Cerebellar nuclear complex (tissue), 1 donor: Measurements from ENCODE around the gene HOXC9.

Experiments used
- DNase-seq, 2 experiments: peaks; one replicate each; lab custom pipeline; 2025; lab: John Stamatoyannopoulos, UW

Gene HOXC9

DNA sequence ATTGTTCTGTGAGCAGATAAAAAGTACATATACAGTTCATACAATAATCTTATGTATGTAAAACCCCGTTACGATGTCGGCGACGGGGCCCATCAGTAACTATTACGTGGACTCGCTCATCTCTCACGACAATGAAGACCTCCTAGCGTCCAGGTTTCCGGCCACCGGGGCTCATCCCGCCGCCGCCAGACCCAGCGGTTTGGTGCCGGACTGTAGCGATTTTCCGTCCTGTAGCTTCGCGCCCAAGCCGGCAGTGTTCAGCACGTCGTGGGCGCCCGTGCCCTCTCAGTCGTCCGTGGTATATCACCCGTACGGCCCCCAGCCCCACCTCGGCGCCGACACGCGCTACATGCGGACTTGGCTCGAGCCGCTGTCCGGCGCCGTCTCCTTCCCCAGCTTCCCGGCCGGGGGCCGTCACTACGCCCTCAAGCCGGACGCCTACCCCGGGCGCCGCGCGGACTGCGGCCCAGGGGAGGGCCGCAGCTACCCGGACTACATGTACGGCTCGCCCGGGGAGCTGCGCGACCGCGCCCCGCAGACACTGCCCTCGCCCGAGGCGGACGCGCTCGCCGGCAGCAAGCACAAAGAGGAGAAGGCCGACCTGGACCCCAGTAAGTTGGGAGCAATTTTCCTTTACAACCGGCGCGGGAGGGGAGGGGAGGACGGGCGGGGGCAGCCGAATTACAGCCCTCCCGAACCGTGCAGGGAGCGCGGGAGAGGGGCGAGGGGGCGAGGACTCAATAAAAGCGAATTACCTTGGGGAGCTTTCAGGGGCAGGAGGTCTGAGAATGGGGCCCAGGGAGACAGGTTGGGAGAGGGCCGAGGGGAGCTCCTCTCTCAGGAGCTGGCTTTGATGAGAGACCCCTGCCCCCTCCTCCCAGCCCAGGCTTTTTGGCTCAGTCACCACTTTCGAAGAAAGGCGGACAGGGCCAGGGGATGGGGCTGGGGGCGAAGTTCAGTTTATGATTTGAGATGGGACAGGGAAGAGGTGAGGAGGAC, at the start of gene HOXC9:
TSS of gene HOXC9 (plus strand) at position 46 of the 999 bp plus-strand sequence. CDS start at position 74, 28 bp downstream.
- no peak for DNase-seq

DNA sequence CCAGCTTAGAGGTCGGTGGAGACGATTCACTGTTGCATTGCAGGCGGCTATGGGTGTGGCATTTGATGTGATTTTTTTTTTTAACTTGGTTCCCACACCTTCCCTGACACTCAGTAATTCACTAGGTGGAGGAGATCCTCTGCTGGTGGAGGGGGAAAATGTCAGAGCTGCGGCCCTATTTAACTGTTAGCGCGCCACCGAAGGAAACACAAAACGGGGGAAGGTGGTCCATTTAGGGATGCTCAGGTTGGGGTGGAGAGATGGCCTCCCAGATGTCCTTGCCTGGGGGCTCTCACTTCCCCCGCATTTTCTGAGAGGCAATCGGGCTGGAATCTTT, 49.6 kb upstream of the HOXC9 start:
- DNase-seq = no peak

DNA sequence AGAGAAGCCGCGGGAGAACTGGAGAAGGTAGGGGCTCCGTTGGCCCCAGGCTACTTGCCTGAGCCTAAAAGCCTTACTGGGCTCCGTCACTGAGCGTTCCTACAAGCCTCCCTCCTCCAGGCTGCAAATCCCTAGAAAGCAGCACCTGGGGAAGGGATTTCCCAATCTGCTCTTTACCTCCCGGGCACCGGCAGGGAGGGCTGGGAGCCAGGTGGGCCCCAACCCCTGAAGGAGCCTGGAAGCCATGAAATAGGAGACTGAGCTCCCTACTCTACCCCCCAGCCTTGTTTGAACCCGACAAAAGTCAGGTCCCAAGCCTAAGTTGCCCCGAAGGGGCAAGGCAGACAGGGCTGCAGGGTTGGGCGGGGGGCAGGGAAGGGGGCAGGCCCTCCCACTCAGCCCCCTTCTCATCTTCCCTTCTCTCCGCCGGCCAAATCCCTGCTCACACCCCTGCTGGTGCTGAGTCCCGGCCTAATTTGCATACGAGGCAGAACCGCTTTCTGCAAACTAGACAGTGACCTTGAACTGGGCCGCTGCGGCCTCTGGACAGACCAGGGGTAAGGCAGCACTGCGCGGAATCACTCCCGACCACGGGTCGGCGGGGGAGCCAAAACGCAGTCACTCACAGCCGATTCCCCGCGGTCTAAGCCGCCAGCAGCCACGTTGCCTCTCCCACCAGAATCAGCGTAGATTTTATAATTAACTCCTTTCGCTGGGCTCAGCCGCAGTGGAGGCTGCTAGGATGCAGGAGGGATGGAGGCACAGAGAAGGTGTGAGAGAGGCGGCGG, 49.0 kb upstream of the HOXC9 start:
- DNase-seq = no peak

DNA sequence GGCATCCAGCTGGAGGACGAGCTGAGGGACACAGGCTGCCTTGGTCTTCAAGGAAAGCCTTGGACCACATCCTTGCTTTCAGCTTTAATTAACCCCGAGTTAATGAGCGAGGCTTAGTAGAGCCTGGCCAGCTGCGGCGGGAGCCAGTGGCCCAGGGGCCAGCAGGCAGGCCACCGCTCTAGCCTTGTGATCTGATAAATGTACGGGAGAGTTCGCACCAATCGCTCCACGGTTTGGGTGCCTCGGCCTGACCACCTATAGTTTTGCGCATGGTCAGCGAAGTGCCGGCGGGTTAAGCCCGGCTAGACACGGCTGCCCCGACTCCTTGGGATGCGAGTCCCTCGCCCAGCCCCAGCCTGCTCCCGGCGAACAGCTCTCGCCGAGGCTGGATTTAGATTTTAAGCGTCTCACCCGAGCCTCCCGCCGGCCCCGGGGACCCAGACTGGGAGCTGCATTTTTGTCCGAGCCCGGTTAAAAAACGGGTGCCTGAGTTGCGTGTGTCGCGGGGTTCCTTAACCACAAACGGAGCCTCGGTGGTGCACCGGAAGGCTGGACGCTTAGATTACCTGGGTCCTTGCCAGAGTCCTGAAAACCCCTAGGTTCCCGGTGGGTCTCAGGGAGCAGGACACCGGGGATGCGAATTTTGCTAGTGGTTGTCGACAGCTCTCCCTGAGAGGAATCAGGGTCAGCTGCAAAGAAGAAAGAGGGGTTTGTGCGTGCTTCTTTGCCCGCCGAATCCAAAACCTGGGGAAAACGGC, 48.2 kb upstream of the HOXC9 start:
- no peak for DNase-seq

DNA sequence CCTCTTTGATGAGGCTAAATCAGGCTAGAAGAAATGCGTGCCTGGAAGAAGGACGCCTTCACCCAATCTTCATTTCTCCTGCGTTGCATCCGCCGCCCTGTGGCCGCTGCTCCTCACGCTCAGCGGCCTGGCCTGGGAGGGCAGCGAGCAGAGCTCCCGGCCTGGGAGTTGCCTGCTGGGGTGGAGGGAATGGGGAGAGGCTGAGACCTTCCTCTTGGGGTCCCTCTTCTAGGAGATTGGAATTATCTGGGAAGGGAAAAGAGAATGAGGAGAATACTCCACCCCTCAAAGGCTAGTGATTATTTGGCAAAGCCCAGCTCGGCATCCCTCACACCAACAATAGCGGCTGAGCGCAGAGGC, 47.6 kb upstream of the HOXC9 start:
- DNase-seq = no peak

DNA sequence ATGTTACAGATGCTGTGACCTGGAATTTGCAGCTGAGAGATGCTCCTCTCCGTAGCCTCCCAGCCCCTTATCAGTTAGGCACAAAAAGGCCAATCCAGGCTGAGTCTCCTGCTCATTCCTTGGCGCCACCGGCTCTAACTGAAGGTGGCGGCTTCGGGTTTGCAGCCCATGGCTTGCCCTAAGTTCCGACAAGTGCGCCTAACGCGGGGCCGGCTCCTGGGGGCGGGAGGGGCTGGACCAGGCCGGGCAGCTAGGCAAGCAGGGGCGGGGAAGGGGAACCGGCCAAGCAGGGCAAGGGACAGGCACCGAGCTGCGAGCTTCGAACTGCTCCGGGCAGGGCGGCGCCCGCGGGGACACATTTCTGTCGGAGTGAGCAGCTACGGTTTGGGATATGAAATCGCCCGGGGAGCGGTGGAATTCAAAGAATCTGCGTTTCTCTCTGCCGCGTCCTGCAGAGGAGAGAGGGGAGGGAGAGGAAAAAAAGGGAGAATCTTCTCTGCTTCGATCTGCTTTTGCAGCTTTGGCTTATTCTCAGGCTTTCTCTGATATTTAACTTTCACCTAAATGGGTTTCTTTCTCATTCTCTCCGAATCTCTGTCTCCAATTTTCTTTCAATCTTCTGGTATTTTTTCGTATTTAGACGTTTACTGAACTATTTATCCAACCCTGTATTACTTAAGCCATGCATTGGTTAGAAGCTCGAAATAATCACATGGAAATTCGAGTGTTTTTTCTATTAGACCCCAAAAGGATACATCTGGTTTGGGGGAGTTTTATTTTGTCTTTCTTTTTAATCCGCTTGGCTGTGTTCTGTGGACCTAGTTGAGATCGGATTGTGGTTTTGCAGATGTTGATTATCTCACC, 46.9 kb upstream of the HOXC9 start:
- no peak for DNase-seq

DNA sequence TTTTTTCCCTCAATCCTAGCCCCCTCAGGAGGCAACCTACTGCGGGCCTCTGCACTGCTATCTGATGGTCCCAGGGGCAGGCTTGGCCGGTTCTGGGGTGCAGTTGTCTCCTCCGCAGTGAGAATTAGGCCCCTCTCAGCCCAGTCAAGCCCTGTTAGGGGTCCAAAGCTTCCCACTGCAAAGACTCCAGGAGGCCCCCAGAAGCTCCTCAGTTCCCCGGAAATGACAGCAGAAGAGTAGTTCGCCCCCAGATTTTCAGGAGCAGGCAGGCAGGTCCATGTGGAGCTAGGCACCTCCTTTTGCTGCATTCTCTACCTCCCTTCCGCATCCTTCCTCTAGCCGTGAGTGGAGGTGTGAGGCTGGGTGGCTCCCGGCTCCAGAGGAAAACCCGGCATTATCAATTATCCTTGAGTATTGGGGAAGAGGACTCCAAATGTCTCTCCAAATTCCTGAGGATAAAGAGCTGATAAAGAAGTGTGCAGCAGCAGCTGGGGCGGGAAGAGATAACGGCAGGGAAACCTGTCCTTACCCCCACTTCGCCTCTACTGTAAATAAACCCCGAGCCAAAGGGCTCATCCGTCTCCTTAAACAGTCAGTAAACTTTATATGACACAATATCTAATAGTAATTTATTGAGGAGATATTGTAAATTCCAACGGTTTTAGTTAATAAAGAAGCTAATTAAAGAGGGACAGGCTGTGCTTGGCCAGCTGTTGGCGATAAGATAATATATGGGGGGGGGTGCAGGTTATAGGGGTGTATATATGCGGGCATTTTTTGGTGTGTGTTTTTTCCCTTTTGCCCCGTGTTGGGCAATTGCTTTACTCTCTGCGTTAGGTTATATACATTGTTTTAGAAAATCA, 45.9 kb upstream of the HOXC9 start:
- no peak for DNase-seq

DNA sequence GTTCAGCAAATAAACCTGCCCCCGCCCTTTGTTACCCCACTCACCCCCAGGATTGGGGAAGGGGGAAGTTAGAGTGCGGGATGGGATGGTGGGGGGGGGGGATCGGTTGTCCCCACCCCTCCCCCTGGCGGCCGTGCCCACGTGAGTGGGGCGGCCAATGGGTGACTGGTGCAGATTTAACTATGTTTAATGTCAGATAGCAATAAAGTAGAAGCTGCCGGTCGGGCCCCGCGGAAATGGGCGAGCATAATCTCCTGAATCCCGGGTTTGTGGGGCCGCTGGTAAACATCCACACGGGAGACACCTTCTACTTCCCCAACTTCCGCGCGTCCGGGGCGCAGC, 45.3 kb upstream of the HOXC9 start, which contains the start of gene HOXC12:
TSS of gene HOXC12 (plus strand) at position 210 of the 342 bp plus-strand sequence. CDS start at position 237, 27 bp downstream.
- no peak for DNase-seq

DNA sequence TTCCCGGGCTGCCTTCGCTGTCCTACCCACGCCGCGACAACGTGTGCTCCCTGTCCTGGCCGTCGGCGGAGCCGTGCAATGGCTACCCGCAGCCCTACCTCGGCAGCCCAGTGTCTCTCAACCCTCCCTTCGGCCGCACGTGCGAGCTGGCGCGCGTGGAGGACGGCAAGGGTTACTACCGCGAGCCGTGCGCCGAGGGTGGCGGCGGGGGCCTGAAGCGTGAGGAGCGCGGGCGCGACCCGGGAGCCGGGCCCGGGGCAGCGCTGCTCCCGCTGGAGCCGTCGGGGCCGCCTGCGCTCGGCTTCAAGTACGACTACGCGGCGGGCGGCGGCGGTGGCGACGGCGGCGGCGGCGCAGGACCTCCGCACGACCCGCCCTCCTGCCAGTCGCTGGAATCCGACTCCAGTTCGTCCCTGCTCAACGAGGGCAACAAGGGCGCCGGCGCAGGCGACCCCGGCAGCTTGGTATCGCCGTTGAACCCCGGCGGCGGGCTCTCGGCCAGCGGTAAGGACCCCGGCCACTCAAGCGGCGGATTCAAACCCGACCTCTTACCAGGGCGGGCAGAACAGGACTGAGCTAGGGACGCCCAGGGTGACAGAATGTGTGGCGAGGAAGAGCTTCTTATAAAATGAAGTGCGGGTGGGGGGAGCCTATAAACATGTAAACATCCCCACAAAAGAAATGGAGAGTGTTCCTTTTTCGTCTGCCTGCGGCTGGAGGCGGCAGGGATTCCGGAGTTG, 44.8 kb upstream of the HOXC9 start:
- no peak for DNase-seq

DNA sequence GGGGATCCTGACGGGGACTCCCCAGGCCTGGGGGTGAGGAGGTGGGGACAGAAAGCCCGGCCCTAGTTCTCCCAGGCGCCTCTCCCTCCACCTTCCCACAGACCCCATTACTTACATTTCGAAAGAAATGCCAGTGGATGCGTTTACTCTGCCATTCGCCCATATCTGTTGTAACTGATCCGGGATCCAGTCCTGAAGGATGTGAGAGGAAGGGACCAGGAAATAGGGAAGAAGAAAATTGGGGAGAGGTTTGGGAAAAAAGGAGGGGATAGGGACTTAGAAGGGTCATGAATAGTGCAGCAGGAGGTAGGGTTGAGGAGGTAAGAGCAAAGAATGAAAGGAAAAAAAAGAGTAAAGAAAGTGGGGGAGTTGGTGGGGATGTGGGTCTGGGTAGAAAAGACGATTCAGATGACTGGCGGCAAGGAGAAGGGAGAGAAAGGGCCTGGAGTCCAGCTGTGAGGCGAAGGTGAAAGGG, 44.1 kb upstream of the HOXC9 start:
- DNase-seq = no peak

DNA sequence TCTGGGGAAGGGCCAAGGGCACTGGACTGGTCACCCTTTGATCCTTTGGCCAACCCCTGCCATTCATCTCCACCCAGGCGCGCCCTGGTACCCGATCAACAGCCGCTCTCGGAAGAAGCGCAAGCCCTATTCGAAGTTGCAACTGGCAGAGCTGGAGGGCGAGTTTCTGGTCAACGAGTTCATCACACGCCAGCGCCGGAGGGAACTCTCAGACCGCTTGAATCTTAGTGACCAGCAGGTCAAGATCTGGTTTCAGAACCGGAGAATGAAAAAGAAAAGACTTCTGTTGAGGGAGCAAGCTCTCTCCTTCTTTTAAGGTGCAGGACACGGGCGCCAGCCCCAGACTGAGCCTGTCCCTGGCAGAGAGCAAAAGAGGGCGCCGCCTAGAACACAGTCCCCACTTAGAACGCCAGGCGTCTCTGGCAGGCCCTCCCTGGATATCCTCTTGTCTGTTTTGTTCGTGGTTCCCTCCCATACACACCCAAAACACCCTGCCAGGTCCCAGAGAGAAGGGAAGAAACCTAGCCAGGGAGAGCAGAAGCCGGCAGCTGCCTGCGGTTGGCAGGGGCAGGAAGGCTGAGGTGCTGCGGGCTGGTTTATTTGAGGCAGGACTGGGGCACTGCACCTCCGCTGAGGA, 43.6 kb upstream of the HOXC9 start:
- no peak for DNase-seq

DNA sequence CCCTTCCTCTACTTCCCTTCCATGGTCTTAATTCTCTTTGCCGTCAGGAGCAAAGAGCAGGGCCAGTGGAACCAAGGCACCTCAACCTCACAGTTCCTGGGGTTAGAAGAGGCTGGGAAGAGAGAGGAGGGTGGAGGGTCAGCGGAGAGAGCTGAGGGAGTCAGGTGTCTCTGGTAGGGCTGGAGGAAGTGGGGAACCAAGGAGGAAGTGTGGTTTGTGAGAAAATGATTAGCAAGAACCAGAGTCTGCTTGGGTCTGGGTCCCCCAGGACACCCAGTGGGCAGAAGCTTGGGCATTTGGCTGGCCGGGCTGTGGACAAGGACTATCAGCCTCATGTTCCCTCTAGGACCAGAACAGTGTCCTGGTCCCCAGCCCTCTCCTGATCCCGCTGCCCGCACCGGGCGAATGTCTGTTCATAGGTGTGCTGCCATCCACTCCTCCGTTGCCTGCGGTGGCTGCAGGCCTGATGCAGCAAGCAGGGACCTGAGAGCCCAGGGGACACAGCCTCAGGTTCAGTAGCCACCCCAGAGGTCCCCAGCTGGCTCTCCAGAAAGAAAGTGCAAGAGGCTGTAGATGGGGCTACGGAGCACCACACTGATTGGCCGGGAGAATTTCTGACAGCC, 42.9 kb upstream of the HOXC9 start:
- no peak for DNase-seq

DNA sequence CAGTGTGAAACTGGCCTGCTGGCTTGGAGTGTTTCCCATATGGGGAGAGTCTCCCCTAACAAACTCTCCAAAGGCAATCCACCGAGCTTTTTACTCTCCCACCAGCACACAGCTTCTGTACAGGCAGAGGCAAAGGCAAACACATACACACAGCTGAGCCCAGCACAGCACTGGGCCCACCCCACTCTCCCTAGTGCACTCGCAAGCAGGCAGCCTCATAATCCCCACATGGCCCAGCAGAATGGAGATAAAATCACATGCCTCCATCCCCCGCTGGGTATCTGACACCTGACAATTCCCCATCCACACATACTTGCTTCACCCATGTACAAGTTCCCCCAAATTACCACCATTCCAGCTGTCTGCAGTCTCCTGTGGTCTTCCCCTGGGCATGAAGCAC, 41.8 kb upstream of the HOXC9 start:
- no peak for DNase-seq

DNA sequence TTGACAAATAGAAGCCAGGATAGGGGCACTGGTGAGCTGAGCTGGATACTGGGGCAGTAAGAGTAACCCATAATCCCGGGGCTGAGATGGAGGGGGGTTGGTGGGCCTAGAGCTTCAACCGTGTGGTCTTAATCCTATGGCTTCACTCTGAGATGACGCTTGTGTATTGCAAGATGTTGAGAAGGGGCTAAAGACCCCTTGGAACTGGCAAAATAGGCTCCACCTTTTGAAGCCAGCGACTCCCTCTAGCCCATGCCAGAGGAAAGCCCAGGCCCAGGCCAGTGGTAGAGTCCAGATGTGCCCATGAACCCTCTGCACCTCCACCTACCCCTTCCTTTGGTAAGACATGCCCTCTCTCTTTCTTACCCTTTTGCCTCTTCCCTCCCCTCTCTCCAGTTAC, 40.6 kb upstream of the HOXC9 start:
- no peak for DNase-seq

DNA sequence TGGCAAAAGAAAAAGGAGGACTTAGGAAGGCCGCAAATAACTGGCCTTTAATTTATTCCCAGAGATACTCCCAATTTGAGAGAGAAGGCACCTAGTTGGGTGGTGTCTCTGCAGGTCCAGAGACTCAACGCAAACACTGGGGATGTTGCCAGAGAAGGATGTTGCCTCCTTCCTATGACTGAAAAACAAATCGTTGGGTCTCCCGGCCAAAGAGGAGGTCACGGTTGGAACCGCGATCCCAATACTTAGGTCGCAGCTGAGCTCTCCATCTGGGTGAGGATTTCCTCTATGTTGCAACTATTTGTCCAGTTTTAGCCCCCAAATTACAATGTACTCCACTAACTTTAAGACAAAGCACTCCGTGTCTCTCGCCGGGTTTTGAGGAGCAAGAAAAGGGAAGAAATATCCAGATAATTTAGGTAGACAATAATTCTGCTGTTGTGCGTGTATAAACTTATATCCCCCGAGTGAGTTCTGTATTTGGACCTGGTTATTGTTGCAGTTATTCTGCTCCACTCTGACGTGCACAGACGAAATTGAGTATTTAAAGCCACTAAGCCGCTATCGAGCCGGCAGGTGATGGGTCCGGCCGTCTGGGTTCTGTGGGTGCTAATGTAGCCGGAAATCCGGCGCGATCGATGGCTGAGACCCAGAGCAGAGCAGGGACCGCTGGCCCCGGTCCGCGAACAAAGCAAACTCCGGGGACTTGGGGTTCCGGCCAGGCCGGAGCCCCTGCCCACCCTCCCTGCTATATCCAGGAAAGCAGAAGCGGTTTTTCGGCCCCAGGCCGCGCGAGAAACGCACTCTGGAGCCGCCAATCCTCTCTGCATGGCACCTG, 39.6 kb upstream of the HOXC9 start:
- DNase-seq = no peak

DNA sequence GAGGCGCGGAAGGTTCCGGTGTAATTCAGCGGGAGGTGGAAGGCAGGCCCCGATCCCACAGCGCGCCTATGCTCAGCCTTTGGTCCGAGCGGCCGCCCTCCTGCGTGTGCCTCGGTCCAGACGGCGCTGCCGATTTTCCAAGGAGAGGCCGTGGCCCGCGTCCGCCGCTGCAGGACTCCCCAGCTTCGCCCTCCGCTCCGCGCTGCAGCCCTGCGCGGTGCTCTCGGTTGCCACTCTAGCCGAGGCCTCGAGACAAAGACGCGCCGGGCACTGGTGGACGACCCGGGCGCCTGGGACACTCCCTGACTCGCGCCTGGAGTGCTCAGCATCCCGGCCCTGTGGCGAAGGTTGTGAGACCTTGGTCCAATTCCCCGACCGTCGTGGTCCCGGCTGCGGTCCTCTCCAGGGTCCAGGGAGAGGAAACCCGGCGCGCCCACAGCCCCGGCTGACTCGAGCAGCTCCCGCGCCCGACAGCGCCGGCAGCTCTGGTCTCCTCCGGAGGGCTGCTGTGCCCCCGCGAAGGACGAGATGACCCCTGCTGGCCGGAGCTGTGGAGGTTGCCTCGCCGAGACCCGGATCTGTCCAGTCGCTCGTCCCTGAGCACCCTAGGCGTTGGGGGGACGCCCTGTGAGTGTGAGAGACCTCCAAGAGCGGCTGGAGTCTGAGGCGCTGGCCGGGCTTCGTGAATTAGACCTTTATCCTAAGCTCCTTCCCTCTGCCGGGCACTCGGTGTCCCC, 38.8 kb upstream of the HOXC9 start:
- DNase-seq = no peak

DNA sequence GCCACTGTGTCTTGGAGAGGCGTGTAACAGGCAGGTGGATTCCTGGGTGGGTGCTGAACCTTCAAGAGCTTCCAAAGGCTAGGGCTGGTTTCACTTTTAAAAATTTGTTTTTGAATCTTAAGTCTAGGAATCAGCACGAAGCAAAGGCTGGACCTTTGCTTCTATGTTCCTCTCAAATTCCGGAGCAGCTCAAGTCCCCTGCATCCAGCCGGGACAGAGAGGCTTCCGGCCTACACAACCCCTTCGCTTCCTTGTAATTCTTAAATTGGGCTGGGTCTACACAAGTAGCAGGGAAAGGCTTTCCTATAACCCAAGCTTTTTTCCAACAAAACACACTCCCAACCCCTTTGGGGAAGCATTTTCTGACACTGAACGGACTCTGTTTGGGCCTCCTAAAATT, 37.0 kb upstream of the HOXC9 start:
- DNase-seq = no peak
